Testis (tissue), 3 donors: ENCODE data around the gene FAM222B. TPM values are rescaled to one million over a fixed set of nuclear protein-coding genes. Genes with fewer than 3 reads are reported as not detected.

ENCODE experiments used
- DNase-seq: peaks from one replicate; pipeline ENCODE4 v3.0.0-alpha.2; 2019
- H3K27ac ChIP-seq, 2 donors: fragments of 200-600 bp; sonication (generic); one replicate each; pipeline ENCODE4 v1.5.1; 2019
- H3K27me3 ChIP-seq: fragments of 200-600 bp; sonication (generic); one replicate; pipeline ENCODE4 v1.5.1; 2019
- H3K36me3 ChIP-seq: fragments of 200-600 bp; sonication (generic); one replicate; pipeline ENCODE4 v1.5.1; 2017; ENCODE audit warnings: low read depth; ENCODE audit errors: missing control alignments
- H3K4me1 ChIP-seq: fragments of 200-600 bp; sonication (generic); one replicate; pipeline ENCODE4 v1.5.1; 2019
- H3K4me3 ChIP-seq, 2 donors: fragments of 200-600 bp; sonication (generic); one replicate each; pipeline ENCODE4 v1.5.1; 2017 to 2019
- H3K9me3 ChIP-seq: fragments of 200-600 bp; sonication (generic); one replicate; pipeline ENCODE4 v1.5.1; 2017
- POLR2A ChIP-seq: fragments of 450-650 bp; IDR thresholded peaks from one replicate; pipeline ENCODE4 v1.6.1; 2017; ENCODE audit warnings: antibody characterized with exemption, mild to moderate bottlenecking, moderate library complexity
- WGBS, 2 donors: methylation state at CpG; one replicate each; pipeline ENCODE4 v1.1.5; 2018; 5-methylcytosine and 5-hydroxymethylcytosine counted together
- intact Hi-C: fragments of 100-400 bp; cut with DNase I; formaldehyde crosslinking; loops from one replicate; pipeline ENCODE4 v1.15.1; 2023; ENCODE audit warnings: low total_unique reads
- polyA plus RNA-seq: library from polyadenylated mRNA; stranded (reverse); fragments of 350-450 nt; fragmentation: Illumina TruSeq; extraction: RNeasy Lipid Tissue Mini Kit (QIAGEN cat#74804); gene quantifications from one replicate; pipeline ENCODE4 v1.2.3, GENCODE V29; 2014; ENCODE audit warnings: low read depth, low replicate concordance; ENCODE audit not compliant: insufficient read depth
- total RNA-seq, 2 donors: library from RNA; depleted of rRNA; stranded (reverse); fragments of >200 nt; gene quantifications; one replicate each; pipeline ENCODE4 v1.2.3, GENCODE V29; 2016
- TF ChIP-seq, protein P1 (sequence below), 3 experiments: fragments of 450-650 bp in 2 of 3; fragments of 200-600 bp in 1 of 3; sonication (generic) in 1 of 3; IDR thresholded peaks; one replicate each; pipeline ENCODE4 v1.5.1; 2016 to 2019; ENCODE audit warnings: antibody characterized with exemption in 3 of 3, mild to moderate bottlenecking in 2 of 3, moderate library complexity in 1 of 3

Gene FAM222B
- total and polyA plus RNA-seq, 3 donors from 2014 or later = 69.6 to 84.5 (median 74.5) TPM

GRCh38 chr17:28743243-28744103 lies 99.1 kb downstream of the FAM222B start, which contains the start of gene TRAF4:
Gene TRAF4 (plus strand): TSS chr17:28744011. CDS start chr17:28744113, 102 bp downstream.
- Histone ChIP-seq H3K4me3 (peak within 1 kb of the TSS; percentile 76 to 79), H3K4me1 (peaks cover 28% of the 10 kb centered on the region), H3K36me3 (no peaks in the 10 kb centered on the region), H3K9me3 (no peaks in the 10 kb centered on the region), H3K27me3 (no peaks in the 10 kb centered on the region), H3K27ac (peak within 1 kb of the TSS; percentile 89 to 97)
- DNase-seq = peak; percentile 84
- TF ChIP-seq, protein P1, sequence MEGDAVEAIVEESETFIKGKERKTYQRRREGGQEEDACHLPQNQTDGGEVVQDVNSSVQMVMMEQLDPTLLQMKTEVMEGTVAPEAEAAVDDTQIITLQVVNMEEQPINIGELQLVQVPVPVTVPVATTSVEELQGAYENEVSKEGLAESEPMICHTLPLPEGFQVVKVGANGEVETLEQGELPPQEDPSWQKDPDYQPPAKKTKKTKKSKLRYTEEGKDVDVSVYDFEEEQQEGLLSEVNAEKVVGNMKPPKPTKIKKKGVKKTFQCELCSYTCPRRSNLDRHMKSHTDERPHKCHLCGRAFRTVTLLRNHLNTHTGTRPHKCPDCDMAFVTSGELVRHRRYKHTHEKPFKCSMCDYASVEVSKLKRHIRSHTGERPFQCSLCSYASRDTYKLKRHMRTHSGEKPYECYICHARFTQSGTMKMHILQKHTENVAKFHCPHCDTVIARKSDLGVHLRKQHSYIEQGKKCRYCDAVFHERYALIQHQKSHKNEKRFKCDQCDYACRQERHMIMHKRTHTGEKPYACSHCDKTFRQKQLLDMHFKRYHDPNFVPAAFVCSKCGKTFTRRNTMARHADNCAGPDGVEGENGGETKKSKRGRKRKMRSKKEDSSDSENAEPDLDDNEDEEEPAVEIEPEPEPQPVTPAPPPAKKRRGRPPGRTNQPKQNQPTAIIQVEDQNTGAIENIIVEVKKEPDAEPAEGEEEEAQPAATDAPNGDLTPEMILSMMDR (IDR thresholded peaks at IDR 0.05) = peak in 2 of 3 experiments; percentile 4 to 60
- peak; percentile 68 for TF ChIP-seq POLR2A
- 0 to 1% methylated on average over 2 to 60 of the region's 70 CpGs for WGBS, 2 donors
- intact Hi-C loops = no loop called here

DNA sequence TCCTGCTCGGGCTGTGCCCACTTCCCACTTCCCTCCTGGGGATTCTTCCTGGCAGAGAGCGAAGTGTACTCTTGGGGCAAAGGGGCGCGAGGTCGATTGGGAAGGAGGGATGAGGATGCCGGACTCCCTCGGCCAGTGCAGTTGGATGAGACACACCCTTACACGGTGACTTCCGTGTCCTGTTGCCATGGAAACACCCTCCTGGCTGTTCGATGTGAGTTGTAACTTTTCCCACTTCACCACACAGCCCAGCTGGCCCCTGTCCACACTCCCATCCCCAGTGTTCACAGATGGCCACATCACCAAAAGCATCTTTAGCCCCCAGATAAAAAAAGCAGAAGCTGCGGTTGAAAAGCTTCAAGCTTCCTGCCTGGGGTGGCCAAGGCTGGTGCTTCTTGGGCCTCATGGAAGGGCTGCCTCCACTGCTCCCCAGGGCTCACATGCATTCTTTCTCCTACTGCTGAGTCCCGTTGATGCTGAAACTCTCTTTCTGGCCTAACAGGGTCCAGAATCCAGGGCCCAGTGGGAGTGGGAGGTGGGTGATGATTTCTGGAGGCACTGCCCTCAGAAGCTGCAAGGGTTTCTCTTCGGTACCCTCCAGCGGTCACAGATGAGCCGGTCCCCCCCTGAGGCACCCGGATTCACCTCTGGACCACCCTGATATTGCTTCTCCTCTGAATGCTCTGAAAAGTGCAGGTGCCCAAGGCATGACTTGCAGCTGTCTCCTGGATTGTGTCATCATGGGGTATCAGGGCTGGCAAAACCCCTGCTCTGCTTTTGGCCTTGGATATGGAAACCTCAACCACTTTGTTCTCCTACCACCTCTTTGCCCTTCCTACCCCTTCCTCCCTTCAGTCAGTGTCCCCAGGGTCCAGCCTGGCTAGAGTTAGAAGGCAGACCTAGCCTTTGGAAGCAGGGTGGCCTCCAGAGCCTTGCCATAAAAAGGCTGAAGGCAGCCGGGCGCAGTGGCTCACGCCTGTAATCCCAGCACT lies 100.9 kb downstream of the FAM222B start:
- Histone ChIP-seq H3K9me3 (no peaks in the 10 kb centered on the region), H3K27ac (no peak overlapping the region), H3K27me3 (no peaks in the 10 kb centered on the region), H3K4me1 (peaks cover 20% of the 10 kb centered on the region), H3K36me3 (no peaks in the 10 kb centered on the region), H3K4me3 (no peak overlapping the region)
- intact Hi-C loops = no loop called here
- WGBS, 2 donors = 76 to 79% methylated on average over 17 to 19 of the region's 19 CpGs
- TF ChIP-seq POLR2A = no peak
- TF ChIP-seq, protein P1 (IDR thresholded peaks at IDR 0.05) = no peak
- no peak for DNase-seq

GRCh38 chr17:28740406-28741357 lies 101.9 kb downstream of the FAM222B start:
- Histone ChIP-seq H3K4me1 (peaks cover 11% of the 10 kb centered on the region), H3K9me3 (no peaks in the 10 kb centered on the region), H3K36me3 (no peaks in the 10 kb centered on the region), H3K27ac (no peak overlapping the region), H3K27me3 (no peaks in the 10 kb centered on the region), H3K4me3 (no peak overlapping the region)
- intact Hi-C loops = no loop called here
- 88 to 91% methylated on average over 7 to 10 of the region's 10 CpGs for WGBS, 2 donors
- no peak for DNase-seq
- TF ChIP-seq, protein P1 (IDR thresholded peaks at IDR 0.05) = no peak
- no peak for TF ChIP-seq POLR2A

GRCh38 chr17:28738680-28739384 lies 103.8 kb downstream of the FAM222B start:
- H3K4me1 ChIP-seq = no peaks in the 10 kb centered on the region
- DNase-seq = no peak
- no peaks in the 10 kb centered on the region for H3K27me3 ChIP-seq
- H3K36me3 ChIP-seq = no peaks in the 10 kb centered on the region
- H3K4me3 ChIP-seq = no peak overlapping the region
- intact Hi-C loops = no loop called here
- H3K27ac ChIP-seq = no peak overlapping the region
- TF ChIP-seq, protein P1 (IDR thresholded peaks at IDR 0.05) = no peak
- TF ChIP-seq POLR2A = no peak
- no peaks in the 10 kb centered on the region for H3K9me3 ChIP-seq
- 87 to 95% methylated on average over 9 to 10 of the region's 10 CpGs for WGBS, 2 donors
